ENCODE measurements around the gene CHST13.
"Not testable (repeated sequence)": the region's sequence is repeated elsewhere in the genome, so short reads cannot be mapped to it uniquely, and the experiment has no call there.

CHST13 gene

GRCh38 chr3:126526668-126527005, 2.7 kb downstream of the CHST13 start:
- DNase-seq (ENCODE audit: low read depth) = no peak

DNA sequence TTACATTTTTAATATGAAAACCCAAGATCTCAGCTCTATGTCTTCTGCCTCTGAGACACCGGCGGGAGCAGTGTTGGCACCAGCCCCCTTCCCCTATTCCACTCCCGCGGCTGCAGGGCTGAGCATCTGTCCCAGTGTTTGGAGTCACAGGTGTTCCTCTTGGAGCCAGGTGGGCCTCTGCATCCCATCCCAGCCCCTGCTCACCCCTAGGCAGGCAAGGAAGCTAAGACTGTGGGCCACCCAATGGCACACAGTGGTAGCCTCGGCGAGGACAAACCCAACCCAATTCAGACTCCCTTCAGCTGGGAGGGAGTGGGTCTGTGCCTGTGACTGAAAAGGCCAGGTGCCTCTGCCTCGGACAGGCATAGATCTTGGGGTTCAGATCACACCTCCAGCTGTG, 3.1 kb downstream of the CHST13 start:
- no peak for DNase-seq (ENCODE audit: low read depth)

GRCh38 chr3:126527455-126528211, 3.7 kb downstream of the CHST13 start:
- DNase-seq (ENCODE audit: low read depth) = no peak

DNA sequence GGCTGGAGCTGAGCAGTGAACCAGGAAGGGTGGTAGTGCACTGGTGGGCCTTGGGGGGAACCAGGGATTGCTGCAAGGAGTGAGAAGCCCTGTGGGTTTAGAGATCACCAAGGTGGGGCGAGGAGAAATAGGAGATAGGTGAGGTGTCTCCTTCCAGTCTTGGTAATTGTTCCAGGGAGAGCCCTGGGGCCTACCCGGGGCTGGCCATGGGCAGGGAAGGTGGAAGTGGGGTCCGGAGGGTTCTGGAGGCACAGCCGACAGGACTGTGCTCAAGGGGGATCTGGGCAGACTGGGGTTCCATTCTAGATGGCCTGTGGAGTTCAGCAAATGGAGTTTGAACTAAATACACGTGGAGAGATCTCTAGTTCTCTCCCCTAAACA, 4.5 kb downstream of the CHST13 start:
- no peak for DNase-seq (ENCODE audit: low read depth)

- DNase-seq (ENCODE audit: low read depth) = no peak
Measured at GRCh38 chr3:126528800-126529541, 5.0 kb downstream of the CHST13 start.

DNA sequence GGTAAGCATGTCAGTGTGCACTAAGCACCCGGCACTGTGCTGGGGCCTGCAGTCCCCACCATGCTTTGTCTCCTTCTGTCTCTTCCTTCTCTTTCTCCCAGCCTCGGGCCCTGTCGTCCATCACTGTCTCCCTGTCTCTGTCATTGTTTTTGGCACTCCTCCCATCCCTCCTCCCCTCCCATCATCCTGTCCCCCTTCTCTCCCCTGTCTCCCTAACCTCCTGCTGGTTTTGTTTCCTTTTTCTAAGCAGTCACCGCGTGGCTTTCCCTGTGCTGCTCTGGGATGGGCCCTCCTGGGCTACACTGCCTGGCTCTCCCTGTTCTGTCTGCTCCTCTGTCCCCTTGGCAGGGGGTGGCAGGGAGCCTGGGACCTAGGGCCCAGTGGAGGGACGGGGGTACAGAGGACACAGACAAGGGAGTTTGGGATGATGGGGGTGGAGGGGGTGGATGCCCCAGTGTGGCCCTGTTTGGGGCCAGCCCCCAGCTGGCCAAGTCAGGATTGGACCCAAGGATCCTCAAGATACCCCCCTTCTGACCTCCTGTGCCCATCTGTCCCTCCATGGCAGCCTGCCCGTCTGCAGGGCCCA, 5.7 kb downstream of the CHST13 start:
- no peak for DNase-seq (ENCODE audit: low read depth)

- peak; percentile 58 for DNase-seq (ENCODE audit: low read depth)
Measured at GRCh38 chr3:126530171-126531050, 6.5 kb downstream of the CHST13 start.

- no peak for DNase-seq (ENCODE audit: low read depth)
Measured at GRCh38 chr3:126531051-126531330, 7.0 kb downstream of the CHST13 start.

- DNase-seq (ENCODE audit: low read depth) = no peak
Measured at GRCh38 chr3:126533506-126533905, 9.6 kb downstream of the CHST13 start.

DNA sequence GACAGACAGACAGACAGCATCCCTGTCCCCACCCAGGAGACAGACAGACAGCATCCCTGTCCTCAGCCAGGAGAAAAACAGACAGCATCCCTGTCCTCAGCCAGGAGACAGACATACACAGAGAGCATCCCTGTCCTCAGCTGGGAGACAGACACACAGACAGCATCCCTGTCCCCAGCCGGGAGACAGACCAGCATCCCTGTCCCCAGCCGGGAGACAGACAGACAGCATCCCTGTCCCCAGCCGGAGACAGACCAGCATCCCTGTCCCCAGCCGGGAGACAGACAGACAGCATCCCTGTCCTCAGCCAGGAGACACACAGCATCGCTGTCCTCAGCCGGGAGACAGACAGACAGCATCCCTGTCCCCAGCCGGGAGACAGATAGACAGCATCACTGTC, 10.8 kb downstream of the CHST13 start:
- not testable (repeated sequence) for DNase-seq (ENCODE audit: low read depth)

DNA sequence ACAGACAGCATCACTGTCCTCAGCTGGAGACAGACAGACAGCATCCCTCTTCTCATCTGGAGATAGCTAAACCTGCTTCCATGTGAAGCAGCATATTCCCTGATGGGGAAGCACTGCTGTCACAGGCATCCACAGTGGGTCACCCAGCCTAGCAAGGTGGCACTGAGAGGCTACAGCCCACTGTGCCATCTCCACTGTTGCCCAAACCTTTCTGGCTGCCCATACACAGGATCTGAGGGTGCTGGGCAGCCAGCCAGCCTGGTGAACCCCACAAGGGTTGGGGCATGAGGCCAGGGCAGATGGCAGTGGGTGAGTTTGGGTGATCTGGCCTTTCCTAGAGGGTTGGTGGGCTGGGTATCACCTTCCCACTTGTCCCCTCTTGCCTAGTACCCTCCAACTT, 11.7 kb downstream of the CHST13 start:
- DNase-seq (ENCODE audit: low read depth) = no peak

- no peak for DNase-seq (ENCODE audit: low read depth)
Measured at GRCh38 chr3:126536126-126536525, 12.2 kb downstream of the CHST13 start.

GRCh38 chr3:126537116-126537729, 13.3 kb downstream of the CHST13 start:
- DNase-seq (ENCODE audit: low read depth) = no peak

GRCh38 chr3:126537730-126538281, 13.9 kb downstream of the CHST13 start:
- DNase-seq (ENCODE audit: low read depth) = no peak

DNA sequence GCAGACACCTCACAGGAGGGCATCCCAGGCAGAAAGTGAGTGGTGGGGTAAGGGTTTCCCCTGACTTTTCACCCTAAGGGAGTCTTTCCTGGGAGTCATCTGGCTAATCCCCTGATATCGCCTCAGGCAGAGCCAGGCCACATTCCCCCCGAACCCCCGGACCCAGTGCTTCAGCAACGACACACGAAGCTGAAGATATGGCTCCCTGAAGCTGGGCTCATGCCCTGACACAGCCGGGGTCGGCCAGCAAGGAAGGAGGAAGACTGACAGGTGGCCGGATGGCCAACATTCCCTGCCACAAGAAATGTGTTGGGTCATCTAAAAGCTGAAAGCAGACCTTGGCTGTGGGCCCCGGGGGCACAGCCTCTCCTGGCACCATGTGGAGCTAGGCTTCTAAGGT, 14.4 kb downstream of the CHST13 start:
- no peak for DNase-seq (ENCODE audit: low read depth)

DNA sequence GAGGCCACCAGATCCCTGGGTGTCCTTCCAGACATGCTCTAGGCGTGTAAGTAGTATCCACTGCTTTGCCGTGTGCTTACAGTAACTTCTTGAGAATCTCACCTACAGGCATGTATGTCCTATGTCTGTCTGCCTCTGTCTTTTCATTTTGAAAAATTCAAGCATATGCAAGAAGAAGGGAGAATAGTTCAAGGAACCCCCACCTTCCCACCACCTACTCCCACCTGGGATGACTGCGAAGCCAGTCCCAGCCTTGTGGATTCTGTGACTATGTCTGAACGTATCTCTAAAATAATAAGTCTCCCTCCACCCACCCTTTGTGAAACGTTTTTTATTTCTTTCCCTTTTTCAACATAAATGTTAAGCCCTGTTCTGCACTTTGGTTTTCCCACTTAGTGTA, 15.0 kb downstream of the CHST13 start:
- DNase-seq (ENCODE audit: low read depth) = no peak

DNA sequence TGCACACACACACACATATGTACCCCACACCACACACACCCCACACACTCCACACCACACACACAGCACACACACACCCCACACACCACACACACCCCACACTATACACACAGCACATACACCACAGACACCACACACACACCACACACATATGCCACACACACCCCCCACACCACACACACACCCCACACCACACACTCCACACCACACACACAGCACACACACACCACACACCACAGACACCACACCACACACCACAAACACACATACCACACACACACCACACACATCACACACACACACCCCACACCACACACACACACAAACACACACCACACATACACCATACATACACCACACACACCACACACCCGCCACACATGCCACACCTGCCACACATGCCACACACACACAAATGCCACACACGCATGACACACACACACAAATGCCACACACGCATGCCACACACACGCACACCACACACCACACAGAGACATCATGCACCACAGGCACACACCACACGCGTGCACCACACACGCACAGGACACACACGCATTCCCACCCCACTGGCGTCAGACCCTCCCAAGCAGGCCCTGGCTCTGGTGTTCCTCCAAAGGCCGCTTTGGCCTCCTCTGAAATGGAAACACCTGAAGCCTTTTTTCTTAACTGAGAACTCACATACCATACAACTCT, 15.7 kb downstream of the CHST13 start:
- DNase-seq (ENCODE audit: low read depth) = no peak

DNA sequence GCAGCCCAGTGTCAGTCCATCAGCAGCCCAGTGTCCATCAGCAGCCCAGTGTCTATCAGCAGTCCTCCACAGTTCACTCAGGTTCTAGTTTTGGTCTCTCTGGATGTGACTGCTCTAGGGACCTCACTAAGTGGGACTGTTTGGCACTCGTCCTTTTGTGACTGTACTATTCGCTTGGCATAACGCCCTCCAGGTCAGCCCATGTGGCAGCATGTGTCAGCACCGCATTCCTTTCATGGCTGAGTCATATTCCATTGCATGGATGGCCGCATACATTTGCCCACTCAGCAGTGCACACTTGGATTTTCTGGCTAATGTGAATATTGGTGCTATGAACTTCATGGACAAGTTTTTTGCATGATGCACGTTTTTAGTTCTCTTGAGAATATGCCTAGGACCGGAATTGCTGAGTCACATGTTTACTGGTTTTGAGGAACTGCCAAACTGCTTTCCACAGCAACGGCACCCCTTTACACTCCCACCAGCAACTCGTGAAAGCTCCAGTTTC, 16.4 kb downstream of the CHST13 start:
- no peak for DNase-seq (ENCODE audit: low read depth)

DNA sequence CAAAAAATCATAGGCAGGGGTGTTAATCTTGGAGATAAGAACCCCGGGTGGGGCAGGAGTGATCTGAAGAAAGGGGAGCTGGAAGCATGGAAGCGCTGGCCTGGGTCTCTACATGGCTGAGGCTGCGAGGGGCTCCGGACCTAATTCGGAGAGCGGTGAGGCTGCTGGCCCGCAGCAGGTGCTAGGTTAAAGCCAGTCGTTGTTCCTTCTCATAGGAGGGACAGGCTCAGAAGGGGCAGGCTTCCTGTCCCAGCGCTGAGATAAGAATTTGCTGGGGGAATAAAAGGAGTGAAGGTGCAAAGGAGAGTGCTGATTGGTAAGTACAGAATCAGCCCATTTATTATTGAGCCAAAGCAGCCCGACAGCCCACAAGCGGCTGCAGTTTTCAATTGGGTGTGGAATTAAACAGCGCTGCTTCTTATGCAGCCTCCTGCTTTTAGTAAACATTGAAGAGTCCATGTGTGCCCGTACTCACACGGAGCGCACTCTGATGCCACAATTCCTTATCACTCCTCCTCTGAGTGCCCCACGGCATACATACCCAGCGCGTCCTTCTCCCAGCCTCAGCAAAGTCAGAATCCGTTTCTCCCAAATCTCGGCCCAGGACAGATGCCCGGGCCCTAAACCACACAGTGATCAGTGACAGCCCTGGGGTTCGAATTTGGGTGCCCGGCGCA, 17.1 kb downstream of the CHST13 start:
- no peak for DNase-seq (ENCODE audit: low read depth)

GRCh38 chr3:126541628-126542339, 17.8 kb downstream of the CHST13 start:
- DNase-seq (ENCODE audit: low read depth) = no peak

Data from CMK (cell line).